Upper lobe of left lung (tissue), 4 donors: ENCODE data around the gene SPR.

ENCODE experiments used
- CTCF ChIP-seq, 6 experiments: fragments of 450-650 bp in 4 of 6; fragments of 200-600 bp in 2 of 6; sonication (generic) in 2 of 6; IDR thresholded peaks; one replicate each; pipeline ENCODE4 v1.5.1; 2016 to 2019; ENCODE audit warnings: antibody characterized with exemption in 6 of 6
- POLR2A ChIP-seq, 4 donors: fragments of 450-650 bp; IDR thresholded peaks; one replicate each; pipeline ENCODE4 v1.5.1; 2016 to 2017; ENCODE audit warnings: antibody characterized with exemption in 4 of 4, mild to moderate bottlenecking in 2 of 4
- POLR2AphosphoS5 ChIP-seq, 2 donors: sonication (generic); formaldehyde crosslinking; IDR thresholded peaks; one replicate each; pipeline ENCODE4 v1.5.1; 2017; ENCODE audit warnings: antibody characterized with exemption in 2 of 2

- TF ChIP-seq CTCF (IDR thresholded peaks at IDR 0.05), result no peak
- no peak for TF ChIP-seq POLR2A (IDR thresholded peaks at IDR 0.05)
- TF ChIP-seq POLR2AphosphoS5 (IDR thresholded peaks at IDR 0.05), result no peak
Observed at GRCh38 chr2:72891091-72891818, 4.0 kb downstream of the SPR start.
